ENCODE results near the gene GPR78. TPM values are rescaled to one million over a fixed set of nuclear protein-coding genes. Genes with fewer than 3 reads are reported as not detected.

GPR78 gene
- total RNA-seq, 1 experiment from 2014 or later = 3.4 TPM

DNA sequence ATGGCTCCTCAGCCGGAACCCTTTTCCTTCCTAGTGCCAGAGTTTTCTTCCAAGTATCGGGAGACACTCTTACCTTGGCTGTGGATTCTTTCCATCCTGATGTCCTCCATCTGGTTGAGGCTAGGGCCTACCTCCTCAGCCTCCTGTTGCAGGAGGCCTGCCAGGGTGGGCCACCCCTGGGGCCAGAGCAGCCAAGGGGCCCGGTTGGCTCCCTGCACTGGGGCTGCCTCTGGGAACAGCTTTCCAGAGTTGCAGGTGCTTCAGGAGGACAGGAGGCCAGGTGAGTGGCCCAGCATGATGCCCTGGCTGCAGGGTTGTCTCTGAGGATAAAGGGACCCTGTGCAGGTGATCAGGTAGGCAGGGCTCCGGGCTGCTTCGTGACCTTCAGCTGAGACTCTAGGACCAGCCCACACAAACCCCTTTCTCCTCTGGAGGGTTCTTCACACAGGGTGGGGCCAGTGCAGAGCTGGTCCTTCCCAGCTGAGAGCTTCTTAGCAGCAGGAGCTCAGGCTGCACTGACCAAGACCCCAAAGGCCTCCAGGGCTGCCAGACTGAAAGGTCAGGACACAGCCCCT, 5.3 kb upstream of the GPR78 start:
- H2BK20ac ChIP-seq (ENCODE audit: low read depth, low read length, poor library complexity, severe bottlenecking) = no peak overlapping the region
- H3T11ph ChIP-seq (ENCODE audit: low read length) = no peak overlapping the region
- Mint-ChIP-seq H3K27me3 (ENCODE audit: low read depth) (peaks cover 21% of the 10 kb centered on the region), H3K4me3 (no peak overlapping the region), H3K4me1 (peaks cover 41 to 44% of the 10 kb centered on the region in 2 experiments), H3K27ac (no peak overlapping the region), H3K36me3 (ENCODE audit: insufficient read depth in 1 of 3, low read depth in 3 of 3) (no peaks in the 10 kb centered on the region; a peak in 1 of 7 replicates), H3K9me3 (0 out of 5 replicates have a peak, but pooled peaks cover 0 to 2% of the 10 kb centered on the region in 2 experiments)
- no peak overlapping the region for H3K56ac ChIP-seq (ENCODE audit: insufficient read length, low read depth, low read length)
- no peaks in the 10 kb centered on the region for H3K4me1 ChIP-seq (ENCODE audit: insufficient read depth, low read length)
- no peak overlapping the region for H3K4me2 ChIP-seq (ENCODE audit: insufficient read depth, insufficient read length, low read length)
- no peak overlapping the region for H4K91ac ChIP-seq (ENCODE audit: insufficient read length, low read depth, low read length)
- H2BK5ac ChIP-seq (ENCODE audit: insufficient read length, low read length) = no peak overlapping the region
- no peak overlapping the region for H2BK12ac ChIP-seq (ENCODE audit: insufficient read length, low read depth, low read length)
- no peak overlapping the region for H3K27ac ChIP-seq (ENCODE audit: insufficient read length, low read depth, low read length)
- no peak overlapping the region for H2BK120ac ChIP-seq (ENCODE audit: low read depth, low read length, poor library complexity, severe bottlenecking)
- no peak for TF ChIP-seq CTCF (conservative IDR thresholded peaks at IDR 0.05)
- no peak overlapping the region for H4K5ac ChIP-seq (ENCODE audit: insufficient read length, low read depth, low read length)
- WGBS (ENCODE audit: extremely low coverage, insufficient read length, low lambda C conversion rate) = no CpG with 5 or more reads among the region's 5 CpGs
- H3K23ac ChIP-seq (ENCODE audit: insufficient read length, low read depth, low read length) = no peak overlapping the region
- no peak overlapping the region for H3K14ac ChIP-seq (ENCODE audit: insufficient read depth, low read length)
- H3K18ac ChIP-seq (ENCODE audit: insufficient read length, low read depth, low read length) = no peak overlapping the region
- no peak overlapping the region for H4K8ac ChIP-seq (replicated peaks; ENCODE audit: insufficient read length, low read depth, low read length)
- no peaks in the 10 kb centered on the region; the same call in 1 of the 2 replicates for H3K27me3 ChIP-seq (ENCODE audit: insufficient read depth, low read length)
- H4K20me1 ChIP-seq (ENCODE audit: control insufficient read depth, insufficient read depth, insufficient read length) = no peaks in the 10 kb centered on the region
- no peak overlapping the region for H3K9ac ChIP-seq (ENCODE audit: extremely low read depth, insufficient read length, low read length)
- no peaks in the 10 kb centered on the region for H3K9me3 ChIP-seq (ENCODE audit: control insufficient read depth, low read depth, low read length)
- H3K79me1 ChIP-seq (ENCODE audit: insufficient read depth, low read depth, low read length, poor library complexity, severe bottlenecking) = no peaks in the 10 kb centered on the region
- no peak overlapping the region for H2AFZ ChIP-seq (ENCODE audit: low read length)
- no peak overlapping the region for H2BK15ac ChIP-seq (ENCODE audit: low read depth, low read length)
- H2AK5ac ChIP-seq (ENCODE audit: insufficient read length, low read length) = no peak overlapping the region
- H3K23me2 ChIP-seq (ENCODE audit: insufficient read length, low read depth, low read length, poor library complexity, severe bottlenecking) = no peaks in the 10 kb centered on the region
- no peak for DNase-seq
- H3K4ac ChIP-seq (ENCODE audit: low read depth, low read length) = no peak overlapping the region
- no peaks in the 10 kb centered on the region for H3K79me2 ChIP-seq (ENCODE audit: insufficient read depth, low read length)
